ENCODE measurements around the gene PLPP4.

PLPP4 gene

GRCh38 chr10:120593693-120594092 is 136.7 kb downstream of the PLPP4 start:
- Histone ChIP-seq H2AFZ (ENCODE audit: low read depth, low read length) (no peak overlapping the region), H3K27me3 (ENCODE audit: insufficient read depth, low read length, poor library complexity) (no peaks in the 10 kb centered on the region), H3K79me2 (ENCODE audit: insufficient read depth, low read length) (no peaks in the 10 kb centered on the region), H3K27ac (ENCODE audit: low read length) (no peak overlapping the region), H3K4me3 (ENCODE audit: low read depth in 1 of 2, low read length in 2 of 2) (no peak overlapping the region), H3K36me3 (ENCODE audit: insufficient read depth, low read length) (no peaks in the 10 kb centered on the region), H3K4me1 (ENCODE audit: insufficient read depth, low read length) (no peaks in the 10 kb centered on the region), H3K9ac (ENCODE audit: low read depth, low read length) (no peak overlapping the region), H3K9me3 (ENCODE audit: insufficient read depth, low read length, severe bottlenecking) (no peaks in the 10 kb centered on the region), H4K20me1 (ENCODE audit: insufficient read depth, low read length) (no peaks in the 10 kb centered on the region), H3K4me2 (ENCODE audit: insufficient read depth, low read length) (no peak overlapping the region)
- TF ChIP-seq CTCF (IDR thresholded peaks at IDR 0.05; ENCODE audit: borderline replicate concordance, extremely low read depth, low read length, poor library complexity, severe bottlenecking) = no peak
- TF ChIP-seq EZH2 (IDR thresholded peaks at IDR 0.05; ENCODE audit: borderline replicate concordance, low read depth, low read length, severe bottlenecking) = no peak
- ATAC-seq (ENCODE audit: insufficient read depth, low read depth) (no peak), DNase-seq (no peak)

- no peak overlapping the region for H3K4me3 ChIP-seq (ENCODE audit: low read depth in 1 of 2, low read length in 2 of 2)
- TF ChIP-seq CTCF (IDR thresholded peaks at IDR 0.05; ENCODE audit: borderline replicate concordance, extremely low read depth, low read length, poor library complexity, severe bottlenecking) = no peak
- no peak for TF ChIP-seq EZH2 (IDR thresholded peaks at IDR 0.05; ENCODE audit: borderline replicate concordance, low read depth, low read length, severe bottlenecking)
- H2AFZ ChIP-seq (ENCODE audit: low read depth, low read length) = no peak overlapping the region
- no peaks in the 10 kb centered on the region for H3K9me3 ChIP-seq (ENCODE audit: insufficient read depth, low read length, severe bottlenecking)
- H3K4me2 ChIP-seq (ENCODE audit: insufficient read depth, low read length) = no peak overlapping the region
- H4K20me1 ChIP-seq (ENCODE audit: insufficient read depth, low read length) = no peaks in the 10 kb centered on the region
- no peak for DNase-seq
- no peaks in the 10 kb centered on the region for H3K36me3 ChIP-seq (ENCODE audit: insufficient read depth, low read length)
- H3K27me3 ChIP-seq (ENCODE audit: insufficient read depth, low read length, poor library complexity) = no peaks in the 10 kb centered on the region
- H3K9ac ChIP-seq (ENCODE audit: low read depth, low read length) = no peak overlapping the region
- no peak for ATAC-seq (ENCODE audit: insufficient read depth, low read depth)
- no peaks in the 10 kb centered on the region for H3K79me2 ChIP-seq (ENCODE audit: insufficient read depth, low read length)
- no peak overlapping the region for H3K27ac ChIP-seq (ENCODE audit: low read length)
- H3K4me1 ChIP-seq (ENCODE audit: insufficient read depth, low read length) = no peaks in the 10 kb centered on the region
Observed at GRCh38 chr10:120597902-120598301, 140.9 kb downstream of the PLPP4 start.

- ATAC-seq (ENCODE audit: insufficient read depth, low read depth) (no peak), DNase-seq (no peak)
- H3K9ac ChIP-seq (ENCODE audit: low read depth, low read length) = no peak overlapping the region
Observed at GRCh38 chr10:120598386-120598785, 141.4 kb downstream of the PLPP4 start.

More at GRCh38 chr10:120598386-120598785, 141.4 kb downstream of the PLPP4 start:
- no peaks in the 10 kb centered on the region for H3K36me3 ChIP-seq (ENCODE audit: insufficient read depth, low read length)
- H3K27ac ChIP-seq (ENCODE audit: low read length) = no peak overlapping the region
- no peak overlapping the region for H3K4me3 ChIP-seq (ENCODE audit: low read depth in 1 of 2, low read length in 2 of 2)
- no peak overlapping the region for H2AFZ ChIP-seq (ENCODE audit: low read depth, low read length)
- no peaks in the 10 kb centered on the region for H3K27me3 ChIP-seq (ENCODE audit: insufficient read depth, low read length, poor library complexity)
- no peaks in the 10 kb centered on the region for H3K4me1 ChIP-seq (ENCODE audit: insufficient read depth, low read length)
- no peaks in the 10 kb centered on the region for H3K9me3 ChIP-seq (ENCODE audit: insufficient read depth, low read length, severe bottlenecking)
- no peak overlapping the region for H3K4me2 ChIP-seq (ENCODE audit: insufficient read depth, low read length)
- H3K79me2 ChIP-seq (ENCODE audit: insufficient read depth, low read length) = no peaks in the 10 kb centered on the region
- TF ChIP-seq CTCF (IDR thresholded peaks at IDR 0.05; ENCODE audit: borderline replicate concordance, extremely low read depth, low read length, poor library complexity, severe bottlenecking) = no peak
- TF ChIP-seq EZH2 (IDR thresholded peaks at IDR 0.05; ENCODE audit: borderline replicate concordance, low read depth, low read length, severe bottlenecking) = no peak
- H4K20me1 ChIP-seq (ENCODE audit: insufficient read depth, low read length) = no peaks in the 10 kb centered on the region

Data from DND-41 (cell line).